NCI-H510A (cell line): ENCODE measurements around the gene DCC.
A peak's percentile ranks its signal among the peaks of the same experiment; 100 is the strongest.
"Not testable (repeated sequence)": the region's sequence is repeated elsewhere in the genome, so short reads cannot be mapped to it uniquely, and the experiment has no call there.

Experiments
- DNase-seq: peaks from one replicate; lab custom pipeline; 2025; lab: John Stamatoyannopoulos, UW

The DCC gene

DNA sequence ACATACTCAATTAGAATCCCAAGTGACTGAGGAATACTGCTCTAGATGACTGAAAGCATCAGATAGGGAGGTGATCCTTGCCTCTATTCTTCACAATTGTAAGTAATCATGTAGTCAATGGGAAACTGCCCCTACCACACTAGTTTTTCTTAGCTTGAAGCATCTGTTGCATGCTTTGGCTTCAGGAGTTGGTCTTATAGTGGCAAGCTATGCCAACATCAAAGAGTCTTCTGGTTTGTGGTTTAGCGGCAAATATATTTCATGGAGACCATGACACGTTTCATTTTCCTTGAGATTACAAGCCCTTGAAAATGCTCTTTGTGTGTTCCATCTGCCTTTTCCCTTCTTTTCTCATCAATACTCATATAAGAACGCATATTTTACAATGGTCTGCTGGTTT, 12.9 kb downstream of the DCC start:
- no peak for DNase-seq

DNA sequence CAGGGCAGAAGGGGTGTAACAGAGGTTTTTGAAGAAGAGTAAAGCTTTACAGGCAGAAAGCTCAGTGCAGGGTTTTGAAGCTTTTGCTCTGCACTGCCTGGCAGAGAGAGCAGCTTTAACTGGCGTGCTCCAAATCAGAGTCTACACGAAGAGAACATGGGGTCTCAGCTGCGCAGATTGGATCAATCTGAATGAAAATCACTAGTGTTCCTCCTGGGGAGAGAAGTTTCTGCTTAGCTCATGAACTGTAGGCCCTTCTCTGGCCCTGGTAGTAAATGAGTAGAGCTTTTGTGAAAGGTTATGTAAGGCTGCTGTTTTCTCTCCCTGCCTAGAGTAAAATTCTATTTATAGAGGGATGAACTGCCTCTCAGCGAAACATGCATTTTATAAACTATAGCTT, 13.6 kb downstream of the DCC start:
- DNase-seq = no peak

DNA sequence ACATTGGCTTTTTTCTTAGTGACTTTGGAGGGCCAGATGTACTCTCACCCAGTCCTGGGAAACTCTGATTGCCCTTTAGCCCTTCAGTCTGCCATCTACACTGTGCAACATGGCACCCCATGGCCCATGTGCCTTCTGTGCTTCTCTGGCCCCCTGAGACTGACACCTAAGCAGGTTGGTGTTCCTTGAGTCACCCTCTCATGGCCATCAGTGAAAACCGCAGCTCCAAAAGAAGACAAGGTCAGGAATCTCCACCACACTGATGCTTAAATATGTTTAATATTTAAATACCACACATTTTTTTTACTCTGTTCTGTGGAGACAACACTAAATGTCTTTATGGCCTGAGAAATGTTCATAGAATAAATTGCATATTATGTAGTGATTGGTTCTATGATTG, 23.9 kb downstream of the DCC start:
- DNase-seq = no peak

DNA sequence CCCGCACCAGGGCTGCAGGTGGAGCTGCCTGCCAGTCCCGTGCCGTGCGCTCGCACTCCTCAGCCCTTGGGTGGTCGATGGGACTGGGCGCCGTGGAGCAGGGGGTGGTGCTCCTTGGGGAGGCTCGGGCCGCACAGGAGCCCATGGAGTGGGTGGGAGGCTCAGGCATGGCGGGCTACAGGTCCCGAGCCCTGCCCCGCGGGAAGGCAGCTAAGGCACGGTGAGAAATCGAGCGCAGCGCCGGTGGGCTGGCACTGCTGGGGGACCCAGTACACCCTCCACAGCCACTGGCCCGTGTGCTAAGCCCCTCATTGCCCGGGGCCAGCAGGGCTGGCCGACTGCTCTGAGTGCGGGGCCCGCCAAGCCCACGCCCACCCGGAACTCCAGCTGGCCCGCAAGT, 26.9 kb downstream of the DCC start:
- not testable (repeated sequence) for DNase-seq

DNA sequence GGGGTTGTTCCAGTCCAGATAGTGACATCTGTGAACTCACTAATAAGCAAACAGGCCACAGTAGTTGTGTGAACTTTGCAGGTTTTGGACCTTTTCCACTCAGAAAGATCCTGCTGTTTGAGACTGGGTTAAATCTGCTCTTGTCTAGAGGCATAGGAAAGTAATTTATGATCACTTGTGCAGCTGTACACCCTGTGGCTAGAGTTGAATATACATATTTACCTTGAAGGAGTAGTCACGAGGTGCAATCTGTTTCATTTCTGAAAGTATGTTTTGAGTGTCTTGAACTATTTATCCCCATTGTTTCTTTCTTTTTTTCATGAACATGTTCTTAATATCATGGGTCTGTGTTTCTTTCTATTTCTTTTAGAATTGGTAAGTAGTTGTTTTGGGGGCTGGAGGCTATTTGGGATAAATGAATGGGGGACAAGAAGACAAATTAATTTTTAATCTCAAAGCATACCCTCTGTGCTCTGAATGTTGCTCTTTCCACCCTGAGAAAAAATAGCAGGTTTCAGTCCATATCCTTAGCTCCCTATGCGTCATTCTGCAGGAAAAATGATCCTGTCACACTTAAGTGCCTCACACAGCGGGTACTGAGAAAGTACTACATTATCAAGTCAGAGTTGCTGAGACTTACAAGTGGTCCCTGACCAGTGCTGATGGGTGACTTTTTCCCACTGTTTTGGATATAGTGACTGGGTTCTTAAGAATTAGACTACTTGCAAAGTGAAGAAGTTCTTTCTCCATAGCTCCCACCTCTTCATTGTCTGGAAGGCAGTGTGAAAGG, 28.2 kb downstream of the DCC start:
- no peak for DNase-seq

DNA sequence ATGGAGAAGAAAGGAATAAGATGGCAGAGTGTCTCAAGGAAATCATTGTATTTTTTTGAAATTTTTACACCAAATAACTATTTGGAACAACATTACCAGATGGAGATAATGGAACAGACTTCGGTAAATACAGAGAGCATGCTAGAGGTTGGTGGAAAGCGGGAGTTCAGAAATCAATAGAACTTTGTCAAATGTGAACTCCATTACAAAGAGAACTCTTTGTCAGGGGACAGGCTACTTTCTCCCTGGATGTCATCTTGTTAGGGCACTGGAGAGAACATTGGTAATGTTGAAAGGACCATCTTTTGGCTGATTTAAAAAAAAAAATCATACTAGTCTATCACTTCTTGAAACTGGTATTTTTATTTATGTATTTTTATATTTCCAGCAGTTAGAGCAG, 30.8 kb downstream of the DCC start:
- DNase-seq = no peak

DNA sequence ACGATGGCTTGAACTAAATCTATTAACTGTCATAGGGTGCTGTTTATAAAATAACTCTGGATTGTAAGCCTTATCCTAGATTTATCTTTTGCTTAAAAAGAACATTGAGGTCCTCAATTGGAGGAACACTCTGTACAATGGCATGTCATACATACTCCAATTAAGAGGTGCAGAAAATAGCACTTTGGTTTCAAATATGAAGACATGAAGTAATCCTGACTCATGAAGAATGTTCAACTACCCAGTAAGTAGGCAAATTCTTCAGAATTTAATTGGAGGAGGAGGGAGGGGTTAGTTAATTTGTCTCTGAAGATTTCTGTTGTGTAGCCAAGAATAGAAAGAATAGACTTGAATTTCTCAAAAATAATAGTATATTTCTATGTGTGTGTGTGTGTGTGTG, 36.1 kb downstream of the DCC start:
- no peak for DNase-seq

DNA sequence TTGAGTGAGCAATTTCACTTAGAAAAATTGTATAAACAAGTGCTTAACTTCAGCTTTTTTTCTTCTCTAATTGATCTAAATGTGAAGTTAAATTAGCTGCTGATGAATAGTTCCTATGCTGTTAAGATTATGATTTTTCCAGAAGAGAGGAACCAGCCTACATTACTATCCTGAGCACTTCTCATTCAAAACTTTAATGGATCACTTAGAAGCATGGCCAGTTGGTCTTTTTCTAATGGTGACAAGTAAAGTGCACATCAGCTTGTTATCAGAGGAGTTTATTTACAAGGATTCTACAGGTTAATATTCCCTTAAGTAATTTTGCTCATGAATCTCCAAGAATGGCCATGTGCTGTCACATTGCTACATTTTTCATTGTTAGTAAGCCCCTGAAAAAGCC, 37.1 kb downstream of the DCC start:
- DNase-seq = no peak

DNA sequence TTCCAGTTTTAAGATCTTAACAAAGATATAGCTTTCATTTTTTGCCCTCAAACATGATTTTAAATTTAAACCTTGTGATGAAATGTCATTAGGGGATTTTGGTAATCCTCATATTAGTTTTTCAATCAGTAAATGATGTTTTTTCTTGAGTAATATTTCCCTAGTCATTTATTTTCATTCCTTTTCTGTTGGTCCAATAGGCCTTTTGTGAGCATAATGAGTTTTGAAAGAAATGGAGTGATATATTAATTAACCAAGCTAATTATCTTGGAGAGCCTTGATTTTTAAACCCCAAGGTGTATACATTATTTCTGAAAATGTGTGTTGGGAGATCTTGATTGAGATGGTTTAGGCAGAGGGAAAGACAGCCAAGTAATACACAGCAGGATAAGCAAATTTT, 46.3 kb downstream of the DCC start:
- no peak for DNase-seq

DNA sequence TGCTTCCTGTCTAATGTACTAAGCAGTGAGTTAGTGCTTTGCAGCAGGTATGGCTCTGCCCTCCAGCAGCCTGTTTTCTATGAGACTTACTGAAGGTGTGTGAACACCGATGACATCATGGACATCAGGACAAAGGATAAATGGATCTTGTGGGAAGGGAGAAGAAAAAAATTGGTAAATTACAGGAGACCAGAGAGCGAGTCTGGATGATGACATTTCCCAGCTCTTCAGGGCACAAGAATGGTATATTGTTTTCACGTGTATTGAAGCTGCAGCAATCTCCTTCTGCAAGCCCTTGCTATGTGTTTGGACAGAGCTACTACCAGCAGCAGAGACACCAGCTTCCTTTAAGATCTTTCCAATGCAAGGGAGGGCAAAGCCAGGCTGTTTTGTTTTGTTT, 47.2 kb downstream of the DCC start:
- DNase-seq = no peak

DNA sequence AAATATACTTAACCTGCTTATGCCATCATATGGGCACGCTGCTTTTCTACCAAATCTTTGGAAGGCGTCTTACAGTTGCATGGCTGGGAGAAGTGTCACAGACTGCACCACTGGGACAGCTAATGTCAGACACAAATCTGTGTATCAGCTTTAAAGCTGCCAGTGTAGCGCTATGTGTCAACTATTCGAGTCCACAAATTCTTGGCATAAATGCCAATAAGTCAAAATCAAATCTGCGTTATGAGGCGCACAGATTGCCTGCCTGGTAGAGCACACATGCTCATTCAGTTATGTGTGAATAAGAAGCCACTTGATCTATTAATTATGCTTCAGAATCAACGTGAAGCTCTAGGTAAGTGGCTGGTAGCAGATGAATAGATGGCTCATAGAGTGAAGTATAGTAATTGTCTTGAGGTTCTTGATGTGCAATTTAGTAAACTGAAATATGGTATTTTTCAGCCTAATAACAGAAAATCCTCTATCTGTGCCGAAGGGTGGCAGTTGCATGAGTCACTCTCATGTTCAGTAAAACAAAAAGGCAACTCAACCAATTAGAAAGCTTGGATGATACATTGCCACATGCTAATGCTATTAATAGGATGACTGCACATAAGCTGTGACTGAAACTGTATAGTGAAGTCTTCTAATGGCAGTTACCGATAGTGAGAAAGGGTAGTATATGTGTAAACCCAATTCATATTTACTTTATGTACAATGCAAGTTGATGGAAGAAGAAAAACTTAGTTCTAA, 52.0 kb downstream of the DCC start:
- DNase-seq = no peak

DNA sequence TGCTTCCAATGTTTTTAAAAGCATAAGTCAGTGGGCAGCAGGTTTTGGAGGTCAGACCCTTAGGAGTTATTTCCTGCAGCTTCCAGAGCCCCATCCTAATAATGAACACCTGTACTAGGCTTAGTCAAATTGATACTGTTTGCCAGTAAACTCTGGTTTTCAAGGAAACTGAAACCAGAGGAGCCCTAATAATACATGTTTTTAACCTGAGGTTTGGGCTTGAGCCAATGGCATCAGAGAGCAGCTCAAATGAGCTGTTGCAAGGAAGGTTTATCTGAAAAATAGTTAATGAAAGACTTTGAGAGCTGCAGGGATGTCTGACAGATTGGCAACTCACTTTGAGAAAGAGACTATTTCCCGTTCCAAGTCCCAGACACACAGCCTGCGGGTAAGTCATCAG, 54.6 kb downstream of the DCC start:
- no peak for DNase-seq

DNA sequence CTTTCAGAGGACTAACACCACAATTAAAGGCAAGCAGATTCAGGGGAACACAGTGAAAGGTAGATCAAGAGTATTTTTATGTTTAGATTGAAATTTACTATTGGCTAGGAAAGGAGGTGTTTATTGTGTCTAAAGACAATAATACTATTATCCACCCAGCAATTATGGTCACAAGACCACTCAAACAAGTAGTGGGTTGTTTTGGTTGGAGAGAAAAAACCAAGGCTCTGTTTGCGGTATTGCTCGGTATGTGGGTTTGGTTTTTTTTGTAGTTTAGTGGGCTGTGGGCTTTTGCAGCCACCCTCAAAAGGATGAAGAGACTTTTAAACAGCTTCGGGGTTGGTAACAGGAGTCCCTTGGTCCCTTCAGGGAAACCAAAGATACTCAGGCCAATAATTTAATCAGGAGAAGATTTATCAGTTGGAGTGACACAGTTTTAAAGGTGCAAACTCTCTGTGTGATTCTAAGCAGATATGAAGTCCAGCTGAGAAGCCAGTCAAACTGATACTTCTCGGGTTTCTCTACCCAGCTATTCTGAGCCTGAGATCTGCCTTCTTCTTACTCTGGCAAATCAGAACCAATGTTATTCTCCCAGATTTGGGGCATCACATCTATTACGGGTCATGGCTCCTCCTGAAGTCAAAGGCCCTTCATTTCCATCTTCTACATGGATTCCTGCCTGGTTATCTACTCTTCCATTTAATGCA, 55.3 kb downstream of the DCC start:
- DNase-seq = no peak

DNA sequence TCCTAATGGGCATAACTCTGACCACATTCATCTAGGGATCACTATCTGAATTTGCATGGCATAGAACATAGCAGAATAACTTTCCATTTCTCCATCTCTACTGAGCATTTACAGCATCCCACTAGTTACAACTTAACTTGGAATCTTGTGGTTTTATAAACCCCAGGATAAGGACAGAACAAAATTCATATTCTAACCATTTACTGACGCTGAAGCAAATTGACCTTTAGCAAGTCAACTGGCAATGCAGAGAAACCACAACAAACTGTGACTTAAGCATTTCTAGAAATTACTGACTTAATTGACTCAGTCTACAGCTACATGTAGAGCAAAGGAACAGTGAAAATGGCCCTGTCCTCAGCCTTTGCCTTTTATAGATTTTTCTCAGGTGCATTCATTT, 61.2 kb downstream of the DCC start:
- no peak for DNase-seq

DNA sequence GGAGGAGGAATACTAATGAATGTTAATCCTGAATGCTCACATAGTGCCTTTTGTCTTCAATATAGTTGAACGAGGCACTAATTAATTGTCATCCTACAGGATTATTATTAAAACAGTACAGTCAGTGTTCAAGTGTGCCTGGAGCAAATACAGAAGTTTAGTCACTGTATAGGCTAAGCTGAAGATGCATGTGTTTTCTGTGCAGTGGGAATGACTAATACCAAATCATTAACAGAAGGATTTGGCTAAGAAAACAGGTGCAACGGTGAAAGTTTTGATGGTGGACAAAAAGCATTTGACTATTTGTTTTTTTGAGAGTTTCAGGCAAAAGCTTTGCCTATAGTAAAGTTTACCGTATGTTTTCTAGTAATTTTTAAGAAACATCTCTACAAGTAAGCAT, 62.8 kb downstream of the DCC start:
- DNase-seq = no peak

DNA sequence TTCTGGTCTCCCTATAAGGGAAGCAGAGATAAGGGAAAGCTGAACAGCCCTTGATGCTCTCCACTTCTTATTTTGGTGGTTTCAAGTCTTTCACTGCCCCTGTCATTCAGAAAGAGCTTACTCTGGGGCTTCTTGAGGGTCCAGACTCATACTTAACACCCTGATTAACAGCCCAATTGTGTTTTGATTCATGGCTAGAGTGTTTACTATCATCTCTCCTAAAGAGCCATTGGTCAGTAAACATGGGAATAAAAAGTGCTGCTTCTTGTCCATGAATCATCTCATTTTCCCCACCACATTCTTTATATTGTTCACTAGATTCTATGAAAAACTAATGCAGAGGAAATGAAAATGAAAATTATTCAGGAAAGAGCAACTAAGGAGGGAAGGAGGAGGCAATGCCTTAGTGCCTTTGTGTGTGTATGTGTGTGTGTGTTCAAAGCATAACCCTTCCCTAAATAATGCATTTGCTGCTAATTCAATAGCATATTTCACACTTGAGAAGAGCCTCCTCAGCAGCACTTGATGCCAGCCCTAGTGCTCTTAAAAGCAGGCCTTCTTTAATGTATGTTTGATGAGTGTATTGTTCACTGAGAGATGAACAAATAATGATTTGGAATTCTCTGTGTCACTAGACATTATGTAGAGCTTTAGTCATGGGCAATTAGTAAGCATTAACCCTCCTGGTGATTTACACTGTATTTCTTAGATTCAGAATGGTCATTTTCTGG, 63.5 kb downstream of the DCC start:
- peak; percentile 34 for DNase-seq

DNA sequence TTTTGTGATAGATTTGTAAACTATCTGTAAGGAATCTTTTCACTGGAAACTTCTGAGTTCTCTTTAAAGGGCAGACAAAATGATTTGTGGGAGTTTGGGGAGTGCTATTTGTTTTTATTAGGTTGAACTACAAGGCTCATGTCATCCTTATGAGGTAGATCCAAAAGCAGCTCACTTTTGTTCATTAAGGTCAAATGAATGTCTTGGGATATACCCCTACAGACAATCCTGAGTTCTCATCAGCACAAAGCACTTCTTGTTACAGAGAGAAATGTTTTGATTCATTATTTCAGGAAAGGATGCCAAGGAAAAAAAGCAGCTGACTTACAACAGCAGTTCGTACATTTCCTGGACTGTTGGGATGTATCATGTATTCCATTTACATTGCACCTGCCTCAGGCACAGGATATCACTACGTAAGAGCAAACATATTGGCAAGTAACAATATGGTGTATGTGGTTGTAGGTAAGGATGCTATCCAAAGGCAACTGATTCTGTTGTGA, 68.9 kb downstream of the DCC start:
- DNase-seq = no peak

DNA sequence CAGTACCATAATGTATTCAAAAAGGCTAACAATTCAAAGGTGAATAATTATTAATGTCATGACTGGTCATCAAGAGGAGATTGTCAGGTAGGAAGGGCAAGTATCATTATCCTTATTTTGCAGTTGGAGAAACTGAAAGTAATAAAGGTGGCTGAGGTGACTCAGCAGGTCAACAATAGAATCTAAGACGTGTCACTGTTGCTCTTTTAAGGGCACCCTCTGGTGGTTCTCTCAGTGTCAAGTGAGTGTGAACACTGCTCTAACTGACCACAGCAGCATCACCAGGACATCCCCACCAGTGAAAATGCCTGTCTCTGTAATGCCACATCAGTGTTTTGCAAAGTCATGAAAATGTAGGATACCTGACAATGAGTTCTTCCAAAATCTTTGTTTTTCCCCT, 69.7 kb downstream of the DCC start:
- DNase-seq = no peak

DNA sequence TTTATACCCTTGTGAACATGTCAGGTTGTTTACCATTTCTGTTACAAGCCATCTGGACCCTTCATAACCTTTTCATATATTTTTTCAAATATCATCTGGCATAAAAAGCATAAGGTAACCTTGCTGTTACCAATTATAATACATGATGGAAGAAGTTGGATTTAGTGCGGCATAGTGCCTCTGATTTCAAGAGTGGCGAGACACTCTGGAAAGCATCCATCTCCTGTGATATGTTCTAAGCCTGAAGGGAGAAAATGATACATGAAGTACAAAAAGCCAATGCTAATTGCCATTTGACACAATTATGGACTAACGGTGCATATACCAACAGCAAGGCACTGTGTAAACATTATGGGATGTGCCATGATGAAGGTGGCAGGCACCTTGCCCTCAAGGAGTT, 75.1 kb downstream of the DCC start:
- no peak for DNase-seq

DNA sequence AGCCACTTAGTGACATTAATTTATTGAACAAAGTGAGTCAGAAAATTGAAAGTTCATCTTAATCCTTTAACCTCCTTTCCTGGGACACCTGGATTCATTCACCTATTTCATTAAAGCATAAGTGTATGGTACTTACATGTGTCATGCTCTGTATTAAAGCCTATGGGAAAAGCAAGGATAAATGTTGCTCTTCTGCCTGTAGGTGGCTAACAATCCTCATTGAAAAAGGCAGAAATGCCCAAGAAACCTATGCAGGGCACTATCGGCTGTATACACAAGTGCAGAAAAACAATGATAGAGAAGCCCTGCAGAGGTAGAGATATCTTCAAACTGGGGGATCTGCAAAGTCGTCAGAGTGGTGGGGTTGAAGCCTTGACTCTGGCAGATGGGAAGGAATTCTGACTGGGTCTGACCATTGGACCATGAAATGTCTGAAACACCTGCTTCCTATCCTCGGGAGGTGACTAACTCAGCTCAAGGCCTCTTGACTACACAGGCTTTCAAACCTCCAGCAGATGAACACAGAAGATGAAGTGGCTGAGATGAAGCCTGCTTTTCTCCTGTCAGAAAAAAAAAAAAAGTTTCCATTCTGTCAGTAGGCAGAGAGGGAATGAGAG, 83.1 kb downstream of the DCC start:
- peak; percentile 36 for DNase-seq

DNA sequence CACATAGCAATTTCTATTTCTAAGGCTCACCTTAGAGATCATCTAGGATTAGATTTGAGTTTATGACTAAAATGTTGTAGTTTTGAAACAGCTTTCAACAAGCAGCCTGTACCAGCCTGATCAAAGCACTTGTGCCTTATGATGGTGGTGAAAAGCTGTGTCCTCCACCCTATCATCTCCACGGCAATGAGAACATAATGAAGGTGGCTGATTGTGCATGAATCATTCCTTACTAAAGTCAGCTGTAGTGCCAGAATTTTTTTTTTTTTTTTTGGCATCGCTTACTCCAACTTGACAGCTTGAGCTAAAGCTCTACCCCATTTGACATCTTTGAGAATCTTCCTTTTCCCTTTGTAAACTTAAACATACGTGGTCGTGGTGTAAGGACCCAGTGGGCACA, 86.0 kb downstream of the DCC start:
- DNase-seq = no peak

DNA sequence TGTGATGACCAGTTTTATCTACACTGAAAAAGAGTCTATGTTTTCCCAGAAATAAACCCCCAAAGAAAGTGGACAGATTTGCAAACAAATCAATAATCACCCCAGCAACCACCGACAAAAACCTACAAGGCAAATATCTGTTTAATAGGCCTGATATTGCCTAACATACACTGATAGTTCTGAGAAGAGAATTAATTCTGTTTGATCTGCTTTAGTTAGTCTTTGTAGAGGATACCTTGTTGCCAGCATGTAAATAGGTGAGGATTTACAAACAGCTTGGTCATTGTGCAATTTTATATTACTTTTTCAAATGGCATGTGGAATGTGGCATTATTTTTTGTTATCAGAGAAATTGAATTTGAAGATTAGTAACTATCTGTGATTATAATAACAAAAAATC, 86.5 kb downstream of the DCC start:
- no peak for DNase-seq
